Adrenal gland (tissue), 12 donors: Measurements from ENCODE around the gene TBC1D32. TPM values are rescaled to one million over a fixed set of nuclear protein-coding genes. Genes with fewer than 3 reads are reported as not detected.

Experiments
- DNase-seq, 7 donors: peaks; one replicate each; pipeline ENCODE4 v3.0.0-alpha.2; 2019 to 2020
- H3K27ac ChIP-seq, 5 donors: fragments of 200-600 bp; sonication (generic) in 4 of 5; 1 replicate in 3 of 5; 2 replicates in 2 of 5; pipeline versions ENCODE4 v1.5.1 to v1.8.0; 2016 to 2020; ENCODE audit warnings: mild to moderate bottlenecking in 1 of 5
- H3K27me3 ChIP-seq: fragments of 200-600 bp; 2 replicates; pipeline ENCODE4 v1.8.0; 2021
- H3K36me3 ChIP-seq, 2 donors: fragments of 200-600 bp; replicated peaks in 1 of 2; 1 replicate in 1 of 2; 2 replicates in 1 of 2; pipeline versions ENCODE4 v1.5.1 to v1.8.0; 2018 to 2022
- H3K4me1 ChIP-seq, 2 donors: fragments of 200-600 bp; replicated peaks in 1 of 2; 1 replicate in 1 of 2; 2 replicates in 1 of 2; pipeline versions ENCODE4 v1.5.1 to v1.8.0; 2018 to 2021
- H3K4me3 ChIP-seq, 4 donors: fragments of 200-600 bp; sonication (generic) in 3 of 4; one replicate each; pipeline ENCODE4 v1.5.1; 2016 to 2018
- H3K9me3 ChIP-seq, 3 donors: fragments of 200-600 bp; sonication (generic) in 1 of 3; replicated peaks in 1 of 3; 1 replicate in 2 of 3; 2 replicates in 1 of 3; pipeline versions ENCODE4 v1.5.1 to v1.8.0; 2016 to 2021
- CTCF ChIP-seq, 6 experiments: fragments of 450-650 bp in 4 of 6; fragments of 200-600 bp in 2 of 6; sonication (generic) in 1 of 6; IDR thresholded peaks; 1 replicate in 5 of 6; 2 replicates in 1 of 6; pipeline versions ENCODE4 v1.5.1 to v1.8.0; 2016 to 2021; ENCODE audit warnings: antibody characterized with exemption in 6 of 6, mild to moderate bottlenecking in 2 of 6, moderate library complexity in 1 of 6
- POLR2A ChIP-seq, 2 donors: fragments of 450-650 bp; IDR thresholded peaks; one replicate each; pipeline ENCODE4 v1.6.1; 2017; ENCODE audit warnings: antibody characterized with exemption in 2 of 2, mild to moderate bottlenecking in 2 of 2, moderate library complexity in 1 of 2
- WGBS, 4 donors: extraction: QIAGEN DNeasy Blood & Tissue Kit in 2 of 4; methylation state at CpG; one replicate each; pipeline versions ENCODE4 v1.1.5 to v1.1.7; 2013 to 2017; 5-methylcytosine and 5-hydroxymethylcytosine counted together
- intact Hi-C, 2 donors: fragments of 100-400 bp; cut with DNase I; formaldehyde crosslinking; loops; one replicate each; pipeline versions ENCODE4 v1.14.1 to v1.15.0; 2022 to 2023
- polyA plus RNA-seq, 3 donors: library from polyadenylated mRNA; stranded (reverse); fragments of 200-250 nt in 2 of 3; fragments of 350-450 nt in 1 of 3; fragmentation: Illumina TruSeq in 1 of 3; extraction: RNeasy Lipid Tissue Mini Kit (QIAGEN cat#74804) in 1 of 3; gene quantifications; one replicate each; pipeline ENCODE4 v1.2.3, GENCODE V29; 2013 to 2014
- total RNA-seq, 9 donors: library from RNA; depleted of rRNA in 4 of 9; stranded (reverse); fragments of >200 nt in 4 of 9; fragments of 120-200 nt in 1 of 9; fragmentation: NEBNext Ultra II Directional in 1 of 9; extraction: Animal tissue kit (Norgen Biotek cat#: 25700) in 1 of 9; gene quantifications; one replicate each; pipeline versions ENCODE4 v1.1.0 to v1.2.4, GENCODE V29; 2013 to 2023
- donor health status: healthy with polysubstance abuse.
- donor health status: Bipolar disorder and iron deficiency.
- donor health status: DM: yes; HTN: yes; CAD: no.
- donor health status: DM: no; HTN: no; CAD: no.
- donor health status: DM: no; HTN: no; CAD: no.
- donor health status: DM: yes; HTN: yes; CAD: no.

TBC1D32 gene
- total and polyA plus RNA-seq, 12 donors = 1.9 to 41.5 (median 9.0) TPM

GRCh38 chr6:121106962-121107361 is 227.3 kb downstream of the TBC1D32 start:
- 88 to 95% (median 93%) methylated on average over 1 of the region's 1 CpG for WGBS, 4 donors
- H3K27me3 ChIP-seq = no peaks in the 10 kb centered on the region
- H3K9me3 ChIP-seq = no peaks in the 10 kb centered on the region
- no peaks in the 10 kb centered on the region for H3K4me1 ChIP-seq
- no peak overlapping the region for H3K27ac ChIP-seq
- intact Hi-C loops = no loop called here
- H3K4me3 ChIP-seq = no peak overlapping the region
- DNase-seq = no peak
- H3K36me3 ChIP-seq = no peaks in the 10 kb centered on the region
- TF ChIP-seq POLR2A (IDR thresholded peaks at IDR 0.05) = no peak
- TF ChIP-seq CTCF (IDR thresholded peaks at IDR 0.05) = no peak

GRCh38 chr6:121105461-121105860 is 228.8 kb downstream of the TBC1D32 start:
- DNase-seq = no peak
- TF ChIP-seq POLR2A (IDR thresholded peaks at IDR 0.05) = no peak
- no peak for TF ChIP-seq CTCF (IDR thresholded peaks at IDR 0.05)
- intact Hi-C loops = no loop called here
- Histone ChIP-seq H3K27ac (no peak overlapping the region), H3K27me3 (no peaks in the 10 kb centered on the region), H3K4me3 (no peak overlapping the region), H3K4me1 (no peaks in the 10 kb centered on the region), H3K36me3 (no peaks in the 10 kb centered on the region), H3K9me3 (no peaks in the 10 kb centered on the region)
- 68 to 88% (median 83%) methylated on average over 4 of the region's 4 CpGs for WGBS, 4 donors

GRCh38 chr6:121093928-121094327 is 240.4 kb downstream of the TBC1D32 start:
- no peak overlapping the region for H3K27ac ChIP-seq
- H3K27me3 ChIP-seq = no peaks in the 10 kb centered on the region
- H3K9me3 ChIP-seq = no peaks in the 10 kb centered on the region
- TF ChIP-seq CTCF (IDR thresholded peaks at IDR 0.05) (no peak), POLR2A (IDR thresholded peaks at IDR 0.05) (no peak)
- no peaks in the 10 kb centered on the region for H3K4me1 ChIP-seq
- H3K36me3 ChIP-seq = no peaks in the 10 kb centered on the region
- intact Hi-C loops = no loop called here
- no peak overlapping the region for H3K4me3 ChIP-seq
- DNase-seq = no peak

GRCh38 chr6:121090492-121090891 is 243.8 kb downstream of the TBC1D32 start:
- intact Hi-C loops = no loop called here
- Histone ChIP-seq H3K27me3 (no peaks in the 10 kb centered on the region), H3K9me3 (no peaks in the 10 kb centered on the region), H3K4me1 (no peaks in the 10 kb centered on the region), H3K36me3 (no peaks in the 10 kb centered on the region), H3K27ac (no peak overlapping the region), H3K4me3 (no peak overlapping the region)
- TF ChIP-seq POLR2A (IDR thresholded peaks at IDR 0.05) (no peak), CTCF (IDR thresholded peaks at IDR 0.05) (no peak)
- no peak for DNase-seq
- WGBS, 4 donors = 81 to 92% (median 89%) methylated on average over 1 of the region's 1 CpG
